SKM-1 treated with dmso at 0.1 percent for 144 hours (cell line): ENCODE data around the gene KREMEN1.

Experiments
- DNase-seq: peaks from one replicate; lab custom pipeline; 2025; ENCODE audit not compliant: unreplicated experiment; lab: John Stamatoyannopoulos, UW

Gene KREMEN1

DNA sequence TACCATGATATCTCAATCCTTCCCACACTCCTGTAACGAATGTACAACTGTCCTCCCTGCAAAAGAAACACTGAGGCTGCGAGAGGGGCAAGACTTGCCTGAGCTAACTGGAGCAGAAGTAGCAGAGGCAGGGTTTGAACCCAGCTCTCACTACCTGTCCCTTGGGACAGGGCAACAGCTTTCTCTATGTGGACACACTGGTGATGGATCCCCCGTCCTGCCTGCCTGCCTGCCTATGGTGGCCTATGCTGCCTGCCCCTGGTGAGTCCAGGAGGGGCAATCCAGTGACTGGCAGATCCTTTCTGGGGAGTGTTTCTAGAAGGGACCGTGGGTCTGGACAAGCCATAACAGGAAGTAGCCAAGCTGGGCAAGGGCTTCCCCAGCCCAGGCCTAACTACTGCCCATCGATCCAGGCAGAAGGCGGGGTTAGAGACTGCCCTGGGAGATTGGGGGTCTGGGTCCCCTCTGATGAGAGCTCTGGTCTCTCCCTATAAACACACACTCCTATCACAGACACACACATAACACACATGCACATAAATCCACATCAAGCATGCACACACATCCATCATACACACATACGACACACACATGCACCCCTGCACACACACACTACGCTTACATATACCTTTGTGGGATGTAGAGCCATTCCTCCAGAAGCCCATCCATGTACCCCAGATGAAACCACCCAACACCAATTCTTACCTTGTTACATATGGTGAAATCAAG lies 131.8 kb downstream of the KREMEN1 start:
- DNase-seq: no peak

- no peak for DNase-seq
Measured at GRCh38 chr22:29205252-29205593, 132.4 kb downstream of the KREMEN1 start.

DNA sequence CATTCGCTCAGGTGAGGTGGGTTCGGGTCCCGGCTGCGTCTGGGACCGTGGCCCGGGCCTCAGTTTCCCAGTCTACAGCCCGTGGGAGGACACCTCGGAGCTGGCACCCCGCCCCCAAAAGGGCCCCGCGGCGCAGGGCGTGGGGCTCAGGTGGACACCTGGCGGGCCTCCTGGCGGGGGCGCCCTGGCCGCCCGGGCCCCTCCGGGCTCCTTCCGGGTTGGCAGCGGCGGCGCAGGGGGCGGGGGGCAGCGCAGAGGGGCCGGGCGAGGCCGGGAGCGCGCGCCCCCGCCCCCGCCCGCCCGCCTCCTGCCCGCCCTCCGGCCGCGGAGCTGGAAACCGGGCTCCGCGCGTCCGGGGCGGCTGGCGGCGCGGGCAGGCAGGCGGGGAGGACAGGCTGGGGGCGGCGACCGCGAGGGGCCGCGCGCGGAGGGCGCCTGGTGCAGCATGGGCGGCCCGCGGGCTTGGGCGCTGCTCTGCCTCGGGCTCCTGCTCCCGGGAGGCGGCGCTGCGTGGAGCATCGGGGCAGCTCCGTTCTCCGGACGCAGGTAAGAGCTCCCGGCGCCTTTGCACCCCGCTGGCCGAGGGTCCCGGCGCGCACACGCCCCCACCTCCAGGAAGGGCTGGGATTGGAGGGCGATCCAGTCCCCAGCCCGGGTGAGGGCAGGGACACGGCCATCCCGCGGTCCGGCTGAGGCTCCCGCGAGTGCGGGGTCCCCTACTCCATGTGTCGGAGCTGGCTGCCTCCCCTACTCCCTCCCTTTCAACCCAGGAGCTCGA lies 132.9 kb downstream of the KREMEN1 start, which contains the start of gene EMID1:
EMID1 (plus strand) TSS at position 303 of the 778 bp plus-strand sequence; CDS start at position 446, 143 bp downstream.
- DNase-seq: no peak

DNA sequence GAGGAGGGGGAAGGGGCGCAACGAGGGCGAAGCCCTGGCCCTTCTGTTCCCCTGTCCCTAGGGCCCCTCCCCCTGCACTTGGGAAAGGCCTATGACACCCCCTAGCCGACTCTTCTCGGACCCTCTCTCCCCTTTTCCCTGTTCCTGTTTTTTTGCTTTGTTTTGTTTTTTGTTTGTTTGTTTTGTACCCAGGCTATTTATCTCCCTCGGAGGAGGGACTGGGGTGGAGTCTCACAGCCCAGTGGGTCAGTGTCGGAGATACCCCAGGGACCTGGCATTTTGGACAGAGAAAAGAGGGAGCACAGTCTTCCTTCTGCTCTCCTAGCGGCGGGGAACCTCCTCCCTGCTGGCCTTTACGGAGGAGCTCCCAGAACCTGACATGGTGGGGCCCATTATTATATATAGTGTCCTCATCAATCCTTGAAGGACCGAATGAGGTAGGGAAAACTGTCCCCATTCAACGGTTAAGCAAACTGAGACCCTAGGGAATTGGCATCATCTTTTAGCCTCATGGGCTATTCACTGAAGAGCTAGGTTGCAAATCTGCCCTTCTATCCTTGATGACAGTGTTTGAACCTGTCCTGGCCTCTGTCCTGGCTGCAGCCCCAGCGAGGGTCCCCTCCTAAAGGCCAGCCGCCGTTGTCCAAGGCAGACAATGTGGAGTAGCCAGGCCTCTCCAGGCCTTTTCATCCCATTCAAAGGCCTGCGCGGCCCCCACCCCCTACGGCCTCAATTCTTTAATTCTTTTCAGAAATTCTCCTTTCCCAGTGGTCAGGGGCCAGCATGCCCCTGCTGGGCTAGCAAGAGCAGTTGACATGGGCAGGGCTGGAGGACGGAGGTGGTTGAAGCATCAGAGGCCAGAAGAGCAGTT lies 133.8 kb downstream of the KREMEN1 start:
- DNase-seq: no peak

DNA sequence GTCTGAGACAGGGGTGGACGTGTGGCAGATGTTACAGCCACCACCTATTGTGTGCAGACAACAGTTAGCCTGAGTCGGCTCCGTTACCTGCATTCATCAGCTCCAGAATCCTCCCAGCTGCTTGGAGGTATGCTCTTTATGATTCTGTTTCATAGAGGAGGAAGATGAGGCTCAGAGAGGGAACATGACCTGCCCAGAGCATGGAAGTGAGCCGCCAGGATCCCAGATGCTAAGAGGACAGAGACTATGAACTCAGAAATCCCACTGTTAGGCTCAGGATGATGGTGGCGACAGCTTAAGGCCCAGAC lies 134.4 kb downstream of the KREMEN1 start:
- DNase-seq: no peak

DNA sequence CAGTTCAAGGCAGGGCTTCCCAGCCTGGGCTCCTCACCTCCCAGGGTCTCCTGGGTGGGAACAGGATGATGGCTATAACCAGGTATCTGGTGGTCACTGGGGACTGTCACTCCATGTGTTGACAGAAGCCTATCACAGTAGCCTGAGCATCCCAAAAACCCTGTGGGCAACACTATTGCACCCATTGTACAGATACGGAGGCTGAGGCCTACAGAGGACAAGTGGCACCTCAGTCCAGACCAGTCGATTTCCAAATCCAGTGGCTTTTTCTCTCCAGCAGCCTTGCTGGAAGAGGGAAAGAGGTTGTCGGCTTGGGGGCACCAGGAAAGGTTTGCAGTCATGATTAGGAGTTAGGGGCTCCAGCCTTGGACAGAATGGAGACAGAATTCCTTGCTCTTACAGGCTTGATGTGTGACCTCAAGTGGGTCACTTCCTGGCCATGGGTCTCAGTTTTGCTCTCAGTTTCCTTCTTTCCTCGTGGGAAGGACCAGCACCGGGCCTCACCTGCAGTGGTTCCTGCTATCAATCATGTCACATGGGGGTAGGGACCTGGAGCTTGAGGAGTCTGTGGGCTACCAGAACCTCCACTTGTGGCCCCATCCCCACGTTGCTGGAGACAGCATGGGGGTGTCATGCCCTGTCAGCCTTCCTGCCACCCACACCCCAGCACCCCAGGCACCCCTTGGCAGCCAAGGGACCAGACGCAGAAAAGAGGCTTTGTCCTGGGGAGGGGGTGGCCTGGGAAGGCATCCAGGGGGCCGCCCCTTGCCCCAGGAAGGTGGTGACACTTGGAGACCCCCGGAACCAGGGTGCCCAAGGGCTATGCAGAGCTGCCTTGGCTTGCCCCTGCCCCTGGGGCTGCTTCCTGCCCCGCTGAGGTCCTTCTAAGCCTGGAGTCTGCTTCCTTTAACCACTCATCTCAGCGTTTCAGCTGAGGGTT lies 135.0 kb downstream of the KREMEN1 start:
- no peak for DNase-seq

DNA sequence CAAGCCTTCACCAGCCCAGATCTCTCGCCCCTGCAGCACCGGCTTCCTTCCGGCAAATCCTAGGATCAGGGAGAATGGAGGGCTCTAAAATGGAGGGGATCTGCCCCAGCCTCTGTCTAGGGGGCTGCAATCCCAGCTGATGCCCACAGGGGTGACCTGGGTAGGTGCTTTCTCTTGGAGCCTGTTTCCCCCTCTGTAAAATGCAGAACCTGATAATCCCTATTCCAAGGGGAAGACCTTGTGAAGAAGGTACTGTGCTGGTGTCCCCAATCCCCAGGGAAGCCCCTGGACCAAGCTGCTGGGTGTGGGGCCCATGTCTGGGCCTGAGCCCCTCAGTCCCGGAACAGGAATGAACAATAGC lies 135.6 kb downstream of the KREMEN1 start:
- no peak for DNase-seq

DNA sequence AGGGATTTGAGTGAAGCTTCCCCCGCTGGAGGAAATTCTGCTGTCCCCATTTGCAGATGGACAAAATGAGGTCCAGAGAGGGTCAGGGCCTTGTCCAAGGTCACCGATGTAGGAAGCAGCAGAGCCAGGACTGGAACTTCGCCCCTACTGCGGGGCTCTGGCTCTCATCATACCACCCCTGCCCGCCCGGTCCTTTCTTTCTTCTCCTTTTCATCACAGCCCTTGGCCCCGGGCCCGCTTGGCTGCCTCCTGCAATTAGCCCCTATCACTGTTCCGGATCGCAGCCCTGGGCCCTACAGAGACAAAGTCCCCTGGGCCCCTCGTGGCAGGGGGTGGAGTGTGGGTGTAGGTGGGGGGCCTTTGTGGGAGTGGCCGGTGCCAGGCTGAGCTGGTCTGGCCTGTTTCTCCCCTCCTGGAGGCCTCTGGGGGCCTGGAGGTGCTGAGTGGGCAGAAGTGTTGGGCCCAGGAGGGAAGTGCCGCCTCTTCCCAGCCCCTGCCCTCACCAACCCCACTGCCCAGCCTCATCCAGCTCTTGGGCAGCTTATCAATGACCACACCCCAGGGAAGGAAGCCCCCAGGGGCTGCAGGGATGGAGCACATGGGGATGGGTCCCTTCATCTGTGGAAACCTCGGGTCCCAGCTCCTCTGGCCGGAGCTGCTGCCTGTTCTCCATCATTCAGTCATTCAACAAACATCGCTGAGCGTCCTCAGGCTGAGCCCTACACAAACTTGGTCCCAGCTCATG lies 136.2 kb downstream of the KREMEN1 start:
- no peak for DNase-seq

DNA sequence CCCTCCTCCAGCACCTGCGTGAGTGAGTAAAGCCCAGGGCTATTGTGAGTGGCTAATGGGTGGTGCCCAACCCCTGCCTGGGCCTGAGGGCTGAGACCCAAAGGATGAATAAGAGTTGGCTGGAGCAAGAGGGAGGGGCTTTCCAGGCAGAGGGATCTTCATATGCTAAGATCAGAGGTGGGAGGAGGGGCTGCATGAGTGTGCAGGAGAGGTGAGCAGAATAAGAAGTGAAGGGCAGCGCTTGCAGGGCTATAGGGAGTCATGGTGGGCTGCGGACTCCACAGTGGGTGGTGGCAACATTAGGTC lies 136.7 kb downstream of the KREMEN1 start:
- DNase-seq: no peak

- no peak for DNase-seq
Measured at GRCh38 chr22:29211066-29211465, 138.2 kb downstream of the KREMEN1 start.

DNA sequence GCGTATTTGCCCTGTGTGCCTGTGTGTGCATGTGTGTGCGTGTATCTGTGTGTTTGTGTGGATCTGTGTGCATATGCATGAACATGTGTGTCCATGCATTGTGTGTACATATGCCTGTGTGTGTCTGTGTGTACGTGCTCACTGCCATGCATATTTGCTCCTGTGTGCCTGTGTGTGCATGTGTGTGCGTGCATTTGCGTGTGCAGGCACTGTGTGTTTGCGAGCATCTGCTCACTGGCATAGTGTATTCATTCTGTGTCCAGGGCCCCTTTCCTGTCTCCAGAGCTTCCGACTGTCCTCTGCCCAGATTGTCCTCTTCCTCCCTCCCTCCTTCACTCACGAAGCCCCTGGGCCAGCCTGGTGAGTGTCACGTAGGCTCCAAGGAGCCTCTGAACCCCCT lies 138.6 kb downstream of the KREMEN1 start:
- no peak for DNase-seq

GRCh38 chr22:29212743-29213142 lies 139.9 kb downstream of the KREMEN1 start:
- no peak for DNase-seq

GRCh38 chr22:29213493-29213892 lies 140.7 kb downstream of the KREMEN1 start:
- DNase-seq: no peak

GRCh38 chr22:29214232-29214631 lies 141.4 kb downstream of the KREMEN1 start:
- no peak for DNase-seq

DNA sequence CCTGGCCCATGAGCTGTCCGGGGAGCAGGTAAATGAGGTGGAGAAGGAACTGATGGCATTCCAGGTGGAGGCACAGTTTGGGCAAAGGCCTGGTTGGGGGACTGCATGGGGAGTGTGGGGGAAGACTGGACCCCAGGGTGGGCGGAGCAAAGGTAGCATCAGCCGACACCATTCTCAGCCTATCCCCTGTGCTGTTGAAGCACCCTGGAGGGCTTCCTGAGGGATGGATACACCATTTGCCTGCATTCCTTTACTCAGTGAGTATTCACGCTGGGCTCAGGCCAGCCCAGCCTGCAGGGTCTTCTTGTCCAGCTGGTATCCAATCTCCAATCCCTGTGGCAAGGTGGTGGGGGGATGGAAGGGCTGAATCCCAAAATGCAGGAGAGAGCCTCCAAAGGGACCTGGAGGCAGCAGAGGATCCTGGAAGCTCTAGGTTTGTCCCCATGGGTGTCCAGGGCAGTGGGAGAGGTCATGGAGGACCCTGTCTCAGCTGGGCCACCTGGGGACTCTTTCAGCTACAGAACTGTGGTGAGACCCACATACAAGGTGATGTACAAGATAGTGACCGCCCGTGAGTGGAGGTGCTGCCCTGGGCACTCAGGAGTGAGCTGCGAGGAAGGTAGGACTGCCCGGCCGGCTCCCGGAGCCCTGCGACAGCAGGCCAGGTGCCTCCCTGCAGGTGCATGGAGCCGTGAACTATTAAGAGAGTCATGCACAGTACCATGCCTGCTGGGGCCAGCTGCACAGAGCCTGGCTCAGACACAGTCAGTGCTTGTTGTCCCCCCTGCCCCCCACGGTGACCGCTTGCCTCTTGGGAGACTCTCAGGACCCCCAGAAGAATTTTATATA lies 142.4 kb downstream of the KREMEN1 start:
- no peak for DNase-seq

DNA sequence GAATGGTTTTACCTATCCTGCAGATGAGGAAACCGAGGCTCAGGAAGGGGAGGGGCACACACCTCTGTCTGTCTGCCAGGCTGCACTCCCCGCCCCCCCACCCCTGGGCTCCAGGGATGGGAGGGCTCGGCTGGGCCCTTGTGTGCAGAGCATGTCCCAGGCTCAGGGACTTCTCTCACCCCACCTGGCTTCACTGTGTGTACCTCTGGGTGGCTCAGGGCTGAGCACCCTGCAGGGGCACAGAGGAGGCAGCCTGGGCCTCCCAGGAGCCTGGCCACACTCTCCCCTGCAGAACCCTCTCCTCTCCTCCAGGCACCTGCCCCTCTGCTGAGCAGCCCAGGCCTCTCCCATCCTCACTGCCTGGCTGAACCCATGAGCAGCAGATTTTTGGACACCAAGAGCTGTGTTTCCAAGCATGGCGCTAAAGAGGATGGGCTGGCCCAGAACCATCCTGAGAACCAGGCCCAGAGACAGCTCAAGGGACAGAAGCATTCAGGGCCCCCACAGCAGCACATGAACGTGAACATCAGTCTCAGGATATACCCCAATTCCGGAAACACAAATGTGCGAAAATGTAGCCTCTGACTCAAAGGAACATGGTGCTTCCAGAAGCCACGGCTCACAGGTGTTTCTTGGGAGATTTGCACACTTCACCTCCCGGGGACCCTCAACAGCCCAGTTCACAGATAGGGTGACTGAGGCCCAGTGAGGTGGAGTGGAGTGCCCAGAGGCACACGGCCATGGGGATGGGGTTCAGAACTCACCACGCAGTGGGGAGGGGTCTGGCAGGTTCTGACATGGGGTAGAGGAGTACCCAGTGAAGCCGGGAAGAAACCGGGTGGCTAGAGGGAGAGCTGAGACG lies 143.4 kb downstream of the KREMEN1 start:
- DNase-seq: no peak

- DNase-seq: no peak
Measured at GRCh38 chr22:29216873-29217666, 144.2 kb downstream of the KREMEN1 start.
